WTC11 (cell line): Measurements from ENCODE around the gene MOSMO. TPM values are rescaled to one million over a fixed set of nuclear protein-coding genes. Genes with fewer than 3 reads are reported as not detected.

Experiments used
- ATAC-seq: fragments of 200-7000 bp; cut with Tn5 transposase; 2 replicates; pipeline ENCODE4 v1.10.0; 2021; ENCODE audit warnings: mild to moderate bottlenecking, moderate library complexity
- CTCF ChIA-PET: fragments of 300-600 bp; sonication (Branson Sonifier 250); formaldehyde crosslinking; loops from one replicate; lab custom pipeline; 2021; ENCODE audit warnings: antibody characterized with exemption; lab: Charles Lee
- POLR2A ChIA-PET: fragments of 350-600 bp; sonication (Branson Sonifier 250); formaldehyde crosslinking; loops from one replicate; lab custom pipeline; 2021; ENCODE audit warnings: antibody characterized with exemption; lab: Charles Lee
- DNase-seq: peaks from one replicate; pipeline ENCODE4 v3.0.0; 2021; ENCODE audit warnings: low spot score
- H3K27ac Mint-ChIP-seq: 2 replicates; pipeline ENCODE4 v1.8.0; 2021; ENCODE audit warnings: mixed read lengths
- H3K27me3 Mint-ChIP-seq: 2 replicates; pipeline ENCODE4 v1.8.0; 2021; ENCODE audit warnings: low read depth, mild to moderate bottlenecking, moderate library complexity, mixed read lengths
- H3K36me3 Mint-ChIP-seq: 2 replicates; pipeline ENCODE4 v1.8.0; 2021; ENCODE audit warnings: mixed read lengths
- H3K4me1 Mint-ChIP-seq: 2 replicates; pipeline ENCODE4 v1.8.0; 2022; ENCODE audit warnings: mixed read lengths
- H3K4me3 Mint-ChIP-seq: 2 replicates; pipeline ENCODE4 v1.8.0; 2021; ENCODE audit warnings: mild to moderate bottlenecking, moderate library complexity, mixed read lengths
- H3K9me3 Mint-ChIP-seq: 2 replicates; pipeline ENCODE4 v1.8.0; 2021; ENCODE audit warnings: mixed read lengths
- EMX1 ChIP-seq: fragments of 250-450 bp; sonication (Bioruptor Pico); IDR thresholded peaks from 2 replicates; pipeline ENCODE4 v1.8.0; 2021; ENCODE audit warnings: mild to moderate bottlenecking
- FOXP1 ChIP-seq: sonication (generic); formaldehyde crosslinking; IDR thresholded peaks from 2 replicates; pipeline ENCODE4 v1.8.0; 2022; ENCODE audit warnings: missing genetic modification reagents, mild to moderate bottlenecking, moderate library complexity, borderline replicate concordance
- GRHL2 ChIP-seq: fragments of 250-450 bp; sonication (Bioruptor Pico); IDR thresholded peaks from 2 replicates; pipeline ENCODE4 v1.8.0; 2022; ENCODE audit warnings: mild to moderate bottlenecking, moderate library complexity; ENCODE audit not compliant: insufficient replicate concordance, severe bottlenecking
- MYBL2 ChIP-seq: sonication (generic); formaldehyde crosslinking; IDR thresholded peaks from 2 replicates; pipeline ENCODE4 v1.8.1; 2023; ENCODE audit warnings: mild to moderate bottlenecking, moderate library complexity, missing genetic modification reagents
- NFATC4 ChIP-seq: fragments of 250-450 bp; sonication (Bioruptor Pico); IDR thresholded peaks from 2 replicates; pipeline ENCODE4 v1.9.0; 2021; ENCODE audit warnings: mild to moderate bottlenecking
- SMAD3 ChIP-seq: sonication (generic); formaldehyde crosslinking; IDR thresholded peaks from 2 replicates; pipeline ENCODE4 v1.8.0; 2022; ENCODE audit warnings: missing genetic modification reagents, mild to moderate bottlenecking, borderline replicate concordance
- ZNF121 ChIP-seq: sonication (generic); formaldehyde crosslinking; IDR thresholded peaks from 2 replicates; pipeline ENCODE4 v1.8.0; 2023; ENCODE audit warnings: missing genetic modification reagents
- ZNF219 ChIP-seq: sonication (generic); formaldehyde crosslinking; IDR thresholded peaks from 2 replicates; pipeline ENCODE4 v1.8.0; 2023; ENCODE audit warnings: missing genetic modification reagents, mild to moderate bottlenecking, borderline replicate concordance
- total RNA-seq: library from RNA; stranded (reverse); gene quantifications from 3 replicates; pipeline ENCODE4 v1.2.3, GENCODE V29; 2021
- TF ChIP-seq, protein P1 (sequence below): sonication (generic); formaldehyde crosslinking; IDR thresholded peaks from 2 replicates; pipeline ENCODE4 v1.8.1; 2023; ENCODE audit warnings: mild to moderate bottlenecking, missing genetic modification reagents, borderline replicate concordance
- TF ChIP-seq, protein P2 (sequence below): sonication (generic); formaldehyde crosslinking; IDR thresholded peaks from 2 replicates; pipeline ENCODE4 v1.8.1; 2023; ENCODE audit warnings: mild to moderate bottlenecking, missing genetic modification reagents
- TF ChIP-seq, protein P3 (sequence below): sonication (generic); formaldehyde crosslinking; IDR thresholded peaks from 2 replicates; pipeline ENCODE4 v1.8.1; 2023; ENCODE audit warnings: mild to moderate bottlenecking, missing genetic modification reagents
- TF ChIP-seq, protein P4 (sequence below): fragments of 200-600 bp; IDR thresholded peaks from 2 replicates; pipeline ENCODE4 v1.8.0; 2022; ENCODE audit warnings: antibody characterized with exemption
- TF ChIP-seq, protein P5 (sequence below): sonication (generic); formaldehyde crosslinking; IDR thresholded peaks from 2 replicates; pipeline ENCODE4 v1.8.1; 2022; ENCODE audit warnings: low read depth, missing genetic modification reagents, borderline replicate concordance
- TF ChIP-seq, protein P6 (sequence below): sonication (generic); formaldehyde crosslinking; IDR thresholded peaks from 2 replicates; pipeline ENCODE4 v1.8.0; 2023; ENCODE audit warnings: missing genetic modification reagents, mild to moderate bottlenecking, borderline replicate concordance
- TF ChIP-seq, protein P7 (sequence below): fragments of 250-450 bp; sonication (Bioruptor Pico); conservative IDR thresholded peaks from 2 replicates; pipeline ENCODE4 v1.9.0; 2021; ENCODE audit warnings: mild to moderate bottlenecking

Gene MOSMO
- total RNA-seq, 1 experiment from 2014 or later = 10.7 TPM

DNA sequence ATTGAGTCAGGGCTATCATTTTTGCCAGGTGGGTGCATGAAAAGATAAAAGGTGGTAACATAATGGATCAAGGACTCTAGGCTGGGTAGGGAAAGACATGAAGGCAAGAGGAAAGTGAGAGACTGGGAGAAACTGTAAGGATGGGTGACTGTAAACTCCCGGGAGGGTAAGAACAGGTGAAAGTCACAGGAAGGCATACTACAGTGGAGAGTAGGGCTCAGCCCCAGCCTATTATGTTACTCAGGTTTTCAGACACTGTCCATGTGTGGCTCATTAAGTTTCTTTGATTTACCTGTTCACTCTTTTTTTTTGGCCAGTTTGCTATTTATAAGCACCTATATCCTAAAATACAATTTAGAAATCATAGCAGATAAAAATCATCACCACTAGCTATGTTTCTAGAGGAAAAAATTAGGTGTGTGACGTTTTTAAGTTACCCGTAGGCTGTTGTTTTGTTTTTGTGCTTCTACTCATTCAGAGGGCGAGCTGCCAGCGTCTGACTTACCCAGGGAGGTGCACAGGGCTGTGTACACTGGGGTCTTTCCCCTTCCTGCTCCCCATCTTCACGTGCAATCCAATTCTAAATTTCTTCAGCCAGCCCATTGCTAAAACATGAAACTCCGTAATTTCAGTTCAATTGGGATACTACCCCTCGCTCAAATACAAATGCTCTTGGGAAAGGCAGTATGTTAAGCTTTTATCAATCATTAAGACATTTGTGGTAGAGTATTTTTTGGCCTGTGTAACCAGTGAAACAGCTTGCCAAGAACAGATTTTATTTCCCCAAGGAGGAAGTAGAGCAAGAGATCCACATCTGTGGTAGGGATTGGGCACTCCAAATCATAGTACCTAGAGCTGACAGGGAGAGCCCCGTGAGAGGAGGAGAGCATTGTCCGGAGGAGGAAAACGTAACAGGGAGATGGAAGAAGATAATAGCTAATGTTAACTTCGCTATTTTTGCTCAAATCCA is 62.7 kb downstream of the MOSMO start (continued):
- TF ChIP-seq, protein P1, sequence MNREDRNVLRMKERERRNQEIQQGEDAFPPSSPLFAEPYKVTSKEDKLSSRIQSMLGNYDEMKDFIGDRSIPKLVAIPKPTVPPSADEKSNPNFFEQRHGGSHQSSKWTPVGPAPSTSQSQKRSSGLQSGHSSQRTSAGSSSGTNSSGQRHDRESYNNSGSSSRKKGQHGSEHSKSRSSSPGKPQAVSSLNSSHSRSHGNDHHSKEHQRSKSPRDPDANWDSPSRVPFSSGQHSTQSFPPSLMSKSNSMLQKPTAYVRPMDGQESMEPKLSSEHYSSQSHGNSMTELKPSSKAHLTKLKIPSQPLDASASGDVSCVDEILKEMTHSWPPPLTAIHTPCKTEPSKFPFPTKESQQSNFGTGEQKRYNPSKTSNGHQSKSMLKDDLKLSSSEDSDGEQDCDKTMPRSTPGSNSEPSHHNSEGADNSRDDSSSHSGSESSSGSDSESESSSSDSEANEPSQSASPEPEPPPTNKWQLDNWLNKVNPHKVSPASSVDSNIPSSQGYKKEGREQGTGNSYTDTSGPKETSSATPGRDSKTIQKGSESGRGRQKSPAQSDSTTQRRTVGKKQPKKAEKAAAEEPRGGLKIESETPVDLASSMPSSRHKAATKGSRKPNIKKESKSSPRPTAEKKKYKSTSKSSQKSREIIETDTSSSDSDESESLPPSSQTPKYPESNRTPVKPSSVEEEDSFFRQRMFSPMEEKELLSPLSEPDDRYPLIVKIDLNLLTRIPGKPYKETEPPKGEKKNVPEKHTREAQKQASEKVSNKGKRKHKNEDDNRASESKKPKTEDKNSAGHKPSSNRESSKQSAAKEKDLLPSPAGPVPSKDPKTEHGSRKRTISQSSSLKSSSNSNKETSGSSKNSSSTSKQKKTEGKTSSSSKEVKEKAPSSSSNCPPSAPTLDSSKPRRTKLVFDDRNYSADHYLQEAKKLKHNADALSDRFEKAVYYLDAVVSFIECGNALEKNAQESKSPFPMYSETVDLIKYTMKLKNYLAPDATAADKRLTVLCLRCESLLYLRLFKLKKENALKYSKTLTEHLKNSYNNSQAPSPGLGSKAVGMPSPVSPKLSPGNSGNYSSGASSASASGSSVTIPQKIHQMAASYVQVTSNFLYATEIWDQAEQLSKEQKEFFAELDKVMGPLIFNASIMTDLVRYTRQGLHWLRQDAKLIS (CRISPR knock-in tag) = no peak
- TF ChIP-seq ZNF121 = no peak
- no peak for TF ChIP-seq FOXP1
- TF ChIP-seq, protein P2, sequence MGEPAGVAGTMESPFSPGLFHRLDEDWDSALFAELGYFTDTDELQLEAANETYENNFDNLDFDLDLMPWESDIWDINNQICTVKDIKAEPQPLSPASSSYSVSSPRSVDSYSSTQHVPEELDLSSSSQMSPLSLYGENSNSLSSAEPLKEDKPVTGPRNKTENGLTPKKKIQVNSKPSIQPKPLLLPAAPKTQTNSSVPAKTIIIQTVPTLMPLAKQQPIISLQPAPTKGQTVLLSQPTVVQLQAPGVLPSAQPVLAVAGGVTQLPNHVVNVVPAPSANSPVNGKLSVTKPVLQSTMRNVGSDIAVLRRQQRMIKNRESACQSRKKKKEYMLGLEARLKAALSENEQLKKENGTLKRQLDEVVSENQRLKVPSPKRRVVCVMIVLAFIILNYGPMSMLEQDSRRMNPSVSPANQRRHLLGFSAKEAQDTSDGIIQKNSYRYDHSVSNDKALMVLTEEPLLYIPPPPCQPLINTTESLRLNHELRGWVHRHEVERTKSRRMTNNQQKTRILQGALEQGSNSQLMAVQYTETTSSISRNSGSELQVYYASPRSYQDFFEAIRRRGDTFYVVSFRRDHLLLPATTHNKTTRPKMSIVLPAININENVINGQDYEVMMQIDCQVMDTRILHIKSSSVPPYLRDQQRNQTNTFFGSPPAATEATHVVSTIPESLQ (CRISPR knock-in tag) = no peak
- TF ChIP-seq SMAD3 (CRISPR knock-in tag) = no peak
- TF ChIP-seq, protein P3, sequence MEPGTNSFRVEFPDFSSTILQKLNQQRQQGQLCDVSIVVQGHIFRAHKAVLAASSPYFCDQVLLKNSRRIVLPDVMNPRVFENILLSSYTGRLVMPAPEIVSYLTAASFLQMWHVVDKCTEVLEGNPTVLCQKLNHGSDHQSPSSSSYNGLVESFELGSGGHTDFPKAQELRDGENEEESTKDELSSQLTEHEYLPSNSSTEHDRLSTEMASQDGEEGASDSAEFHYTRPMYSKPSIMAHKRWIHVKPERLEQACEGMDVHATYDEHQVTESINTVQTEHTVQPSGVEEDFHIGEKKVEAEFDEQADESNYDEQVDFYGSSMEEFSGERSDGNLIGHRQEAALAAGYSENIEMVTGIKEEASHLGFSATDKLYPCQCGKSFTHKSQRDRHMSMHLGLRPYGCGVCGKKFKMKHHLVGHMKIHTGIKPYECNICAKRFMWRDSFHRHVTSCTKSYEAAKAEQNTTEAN (CRISPR knock-in tag) = no peak
- TF ChIP-seq, protein P4, sequence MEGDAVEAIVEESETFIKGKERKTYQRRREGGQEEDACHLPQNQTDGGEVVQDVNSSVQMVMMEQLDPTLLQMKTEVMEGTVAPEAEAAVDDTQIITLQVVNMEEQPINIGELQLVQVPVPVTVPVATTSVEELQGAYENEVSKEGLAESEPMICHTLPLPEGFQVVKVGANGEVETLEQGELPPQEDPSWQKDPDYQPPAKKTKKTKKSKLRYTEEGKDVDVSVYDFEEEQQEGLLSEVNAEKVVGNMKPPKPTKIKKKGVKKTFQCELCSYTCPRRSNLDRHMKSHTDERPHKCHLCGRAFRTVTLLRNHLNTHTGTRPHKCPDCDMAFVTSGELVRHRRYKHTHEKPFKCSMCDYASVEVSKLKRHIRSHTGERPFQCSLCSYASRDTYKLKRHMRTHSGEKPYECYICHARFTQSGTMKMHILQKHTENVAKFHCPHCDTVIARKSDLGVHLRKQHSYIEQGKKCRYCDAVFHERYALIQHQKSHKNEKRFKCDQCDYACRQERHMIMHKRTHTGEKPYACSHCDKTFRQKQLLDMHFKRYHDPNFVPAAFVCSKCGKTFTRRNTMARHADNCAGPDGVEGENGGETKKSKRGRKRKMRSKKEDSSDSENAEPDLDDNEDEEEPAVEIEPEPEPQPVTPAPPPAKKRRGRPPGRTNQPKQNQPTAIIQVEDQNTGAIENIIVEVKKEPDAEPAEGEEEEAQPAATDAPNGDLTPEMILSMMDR = no peak
- TF ChIP-seq, protein P5, sequence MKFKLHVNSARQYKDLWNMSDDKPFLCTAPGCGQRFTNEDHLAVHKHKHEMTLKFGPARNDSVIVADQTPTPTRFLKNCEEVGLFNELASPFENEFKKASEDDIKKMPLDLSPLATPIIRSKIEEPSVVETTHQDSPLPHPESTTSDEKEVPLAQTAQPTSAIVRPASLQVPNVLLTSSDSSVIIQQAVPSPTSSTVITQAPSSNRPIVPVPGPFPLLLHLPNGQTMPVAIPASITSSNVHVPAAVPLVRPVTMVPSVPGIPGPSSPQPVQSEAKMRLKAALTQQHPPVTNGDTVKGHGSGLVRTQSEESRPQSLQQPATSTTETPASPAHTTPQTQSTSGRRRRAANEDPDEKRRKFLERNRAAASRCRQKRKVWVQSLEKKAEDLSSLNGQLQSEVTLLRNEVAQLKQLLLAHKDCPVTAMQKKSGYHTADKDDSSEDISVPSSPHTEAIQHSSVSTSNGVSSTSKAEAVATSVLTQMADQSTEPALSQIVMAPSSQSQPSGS (CRISPR knock-in tag) = no peak
- TF ChIP-seq NFATC4 (CRISPR knock-in tag) = no peak
- no peak for TF ChIP-seq EMX1 (CRISPR knock-in tag)
- no peak for TF ChIP-seq ZNF219 (CRISPR knock-in tag)

DNA sequence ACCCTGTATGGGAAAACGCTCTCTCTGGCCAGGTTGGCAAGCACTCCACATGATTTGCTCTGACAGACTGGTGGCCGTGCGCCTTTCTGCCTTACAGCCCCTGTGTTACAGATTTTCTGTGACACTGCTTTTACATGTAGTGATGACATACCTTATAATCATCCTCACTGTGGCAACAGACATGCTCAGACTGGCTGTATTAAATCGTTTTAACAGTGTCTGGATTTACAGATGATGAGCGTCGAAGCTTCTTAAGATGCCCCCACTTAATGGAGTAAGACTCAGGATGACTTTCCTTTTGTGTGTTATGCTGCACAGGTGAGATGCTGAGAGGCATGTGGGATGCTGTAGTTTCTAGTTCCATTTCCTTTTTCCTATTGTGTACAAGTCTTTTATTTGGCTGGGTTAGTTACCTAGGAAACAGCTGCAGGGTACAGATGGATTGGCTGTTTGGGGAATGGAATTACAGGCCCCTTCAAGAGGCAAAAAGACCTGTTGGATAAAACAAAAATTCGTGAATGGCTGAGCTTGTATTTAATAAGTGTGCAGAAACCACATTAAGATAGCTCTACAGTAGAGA is 63.5 kb downstream of the MOSMO start:
- H3K36me3 Mint-ChIP-seq = peaks cover 10% of the 10 kb centered on the region
- no peaks in the 10 kb centered on the region for H3K27me3 Mint-ChIP-seq
- no peak overlapping the region for H3K27ac Mint-ChIP-seq
- ChIA-PET POLR2A (no interaction called here), CTCF (interaction anchor here (0.5 to 4.0 kb wide), 6 partner anchors 15 to 105 kb away, joined by 3 to 23 read pairs (median 4); partner anchors contain the start of genes MOSMO and PDZD9)
- H3K4me3 Mint-ChIP-seq = no peak overlapping the region
- peaks cover 12% of the 10 kb centered on the region for H3K9me3 Mint-ChIP-seq
- H3K4me1 Mint-ChIP-seq = no peaks in the 10 kb centered on the region
- ATAC-seq (no peak), DNase-seq (no peak)
- TF ChIP-seq, protein P6, sequence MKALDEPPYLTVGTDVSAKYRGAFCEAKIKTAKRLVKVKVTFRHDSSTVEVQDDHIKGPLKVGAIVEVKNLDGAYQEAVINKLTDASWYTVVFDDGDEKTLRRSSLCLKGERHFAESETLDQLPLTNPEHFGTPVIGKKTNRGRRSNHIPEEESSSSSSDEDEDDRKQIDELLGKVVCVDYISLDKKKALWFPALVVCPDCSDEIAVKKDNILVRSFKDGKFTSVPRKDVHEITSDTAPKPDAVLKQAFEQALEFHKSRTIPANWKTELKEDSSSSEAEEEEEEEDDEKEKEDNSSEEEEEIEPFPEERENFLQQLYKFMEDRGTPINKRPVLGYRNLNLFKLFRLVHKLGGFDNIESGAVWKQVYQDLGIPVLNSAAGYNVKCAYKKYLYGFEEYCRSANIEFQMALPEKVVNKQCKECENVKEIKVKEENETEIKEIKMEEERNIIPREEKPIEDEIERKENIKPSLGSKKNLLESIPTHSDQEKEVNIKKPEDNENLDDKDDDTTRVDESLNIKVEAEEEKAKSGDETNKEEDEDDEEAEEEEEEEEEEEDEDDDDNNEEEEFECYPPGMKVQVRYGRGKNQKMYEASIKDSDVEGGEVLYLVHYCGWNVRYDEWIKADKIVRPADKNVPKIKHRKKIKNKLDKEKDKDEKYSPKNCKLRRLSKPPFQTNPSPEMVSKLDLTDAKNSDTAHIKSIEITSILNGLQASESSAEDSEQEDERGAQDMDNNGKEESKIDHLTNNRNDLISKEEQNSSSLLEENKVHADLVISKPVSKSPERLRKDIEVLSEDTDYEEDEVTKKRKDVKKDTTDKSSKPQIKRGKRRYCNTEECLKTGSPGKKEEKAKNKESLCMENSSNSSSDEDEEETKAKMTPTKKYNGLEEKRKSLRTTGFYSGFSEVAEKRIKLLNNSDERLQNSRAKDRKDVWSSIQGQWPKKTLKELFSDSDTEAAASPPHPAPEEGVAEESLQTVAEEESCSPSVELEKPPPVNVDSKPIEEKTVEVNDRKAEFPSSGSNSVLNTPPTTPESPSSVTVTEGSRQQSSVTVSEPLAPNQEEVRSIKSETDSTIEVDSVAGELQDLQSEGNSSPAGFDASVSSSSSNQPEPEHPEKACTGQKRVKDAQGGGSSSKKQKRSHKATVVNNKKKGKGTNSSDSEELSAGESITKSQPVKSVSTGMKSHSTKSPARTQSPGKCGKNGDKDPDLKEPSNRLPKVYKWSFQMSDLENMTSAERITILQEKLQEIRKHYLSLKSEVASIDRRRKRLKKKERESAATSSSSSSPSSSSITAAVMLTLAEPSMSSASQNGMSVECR (CRISPR knock-in tag) = no peak
- TF ChIP-seq MYBL2 (CRISPR knock-in tag) (no peak), GRHL2 (no peak)
- TF ChIP-seq, protein P7, sequence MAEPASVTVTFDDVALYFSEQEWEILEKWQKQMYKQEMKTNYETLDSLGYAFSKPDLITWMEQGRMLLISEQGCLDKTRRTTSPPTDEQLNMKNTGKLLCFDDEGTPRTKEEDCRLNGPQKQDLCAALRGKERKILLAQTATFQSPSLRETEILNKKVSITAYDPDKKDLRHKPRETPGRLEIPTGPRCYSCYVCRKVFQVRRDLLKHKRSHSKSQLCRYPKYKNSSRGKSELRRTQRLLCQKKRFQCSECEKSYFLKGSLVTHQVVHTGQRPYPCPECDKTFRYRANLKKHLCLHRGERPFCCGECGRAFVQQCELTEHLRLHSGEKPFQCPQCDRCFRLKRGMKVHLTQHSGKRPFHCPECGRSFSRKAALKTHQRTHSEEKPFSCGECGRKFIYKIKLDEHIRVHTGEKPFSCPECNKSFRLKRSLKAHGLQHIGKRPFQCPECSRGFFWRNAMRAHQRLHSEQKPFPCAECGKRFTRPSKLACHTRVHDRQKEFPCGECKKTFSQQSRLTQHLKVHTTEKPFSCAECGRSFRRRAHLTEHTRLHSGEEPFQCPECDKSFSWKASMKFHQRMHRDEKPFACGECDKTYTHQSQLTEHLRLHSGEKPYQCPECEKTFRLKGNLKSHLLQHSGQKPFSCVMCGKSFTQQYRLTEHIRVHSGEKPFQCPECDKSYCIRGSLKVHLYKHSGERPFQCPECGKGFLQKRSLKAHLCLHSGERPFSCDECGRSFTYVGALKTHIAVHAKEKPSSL (CRISPR knock-in tag) = no peak
